BE2C (cell line): ENCODE data around the gene KNOP1.
"Not testable (repeated sequence)": the region's sequence is repeated elsewhere in the genome, so short reads cannot be mapped to it uniquely, and the experiment has no call there.

ENCODE experiments used
- DNase-seq: peaks from one replicate; pipeline ENCODE4 v3.0.0-alpha.2; 2020
- H3K27me3 ChIP-seq: fragments of 250-450 bp; sonication (Bioruptor Pico); 2 replicates; pipeline ENCODE4 v1.5.1; 2020; ENCODE audit warnings: mild to moderate bottlenecking
- H3K36me3 ChIP-seq: fragments of 250-450 bp; sonication (Bioruptor Pico); 2 replicates; pipeline ENCODE4 v1.5.1; 2020; ENCODE audit warnings: mild to moderate bottlenecking
- H3K4me1 ChIP-seq: fragments of 250-450 bp; sonication (Bioruptor Pico); 2 replicates; pipeline ENCODE4 v1.5.1; 2020
- H3K4me3 ChIP-seq: 2 replicates; pipeline ENCODE4 v1.5.1; 2011; ENCODE audit warnings: low read depth, low read length
- H3K9me3 ChIP-seq: fragments of 250-450 bp; sonication (Bioruptor Pico); 2 replicates; pipeline ENCODE4 v1.5.1; 2020
- CTCF ChIP-seq: IDR thresholded peaks from 2 replicates; pipeline ENCODE4 v1.5.1; 2012; ENCODE audit warnings: mild to moderate bottlenecking, low read depth, low read length

KNOP1 gene

GRCh38 chr16:19683453-19684236 is 34.4 kb downstream of the KNOP1 start:
- Histone ChIP-seq H3K4me3 (no peak overlapping the region), H3K9me3 (no peaks in the 10 kb centered on the region), H3K4me1 (no peaks in the 10 kb centered on the region), H3K27me3 (no peaks in the 10 kb centered on the region), H3K36me3 (peaks cover 20% of the 10 kb centered on the region)
- no peak for TF ChIP-seq CTCF
- DNase-seq, result no peak

GRCh38 chr16:19681637-19682036 is 36.4 kb downstream of the KNOP1 start:
- Histone ChIP-seq H3K4me3 (no peak overlapping the region), H3K36me3 (peaks cover 17% of the 10 kb centered on the region), H3K4me1 (no peaks in the 10 kb centered on the region), H3K27me3 (no peaks in the 10 kb centered on the region), H3K9me3 (no peaks in the 10 kb centered on the region)
- no peak for TF ChIP-seq CTCF
- no peak for DNase-seq

- Histone ChIP-seq H3K4me3 (no peak overlapping the region), H3K4me1 (no peaks in the 10 kb centered on the region), H3K36me3 (peaks cover 17% of the 10 kb centered on the region), H3K27me3 (no peaks in the 10 kb centered on the region), H3K9me3 (no peaks in the 10 kb centered on the region)
- no peak for DNase-seq
- no peak; the same call in 1 of the 2 replicates for TF ChIP-seq CTCF
These were observed 37.1 kb downstream of the KNOP1 start for GRCh38 chr16:19680881-19681340.

GRCh38 chr16:19679281-19679680 is 38.7 kb downstream of the KNOP1 start:
- H3K36me3 ChIP-seq, H3K4me3 ChIP-seq, DNase-seq: not testable (repeated sequence)

GRCh38 chr16:19678804-19679203 is 39.2 kb downstream of the KNOP1 start:
- H3K27me3 ChIP-seq, result no peaks in the 10 kb centered on the region
- no peaks in the 10 kb centered on the region for H3K9me3 ChIP-seq
- no peak for TF ChIP-seq CTCF
- no peak overlapping the region for H3K4me3 ChIP-seq
- no peak for DNase-seq
- H3K4me1 ChIP-seq, result no peaks in the 10 kb centered on the region
- peaks cover 7% of the 10 kb centered on the region for H3K36me3 ChIP-seq

More at GRCh38 chr16:19679281-19679680, 38.7 kb downstream of the KNOP1 start:
- not testable (repeated sequence) for H3K4me1 ChIP-seq, H3K27me3 ChIP-seq, H3K9me3 ChIP-seq

GRCh38 chr16:19677402-19677801 is 40.6 kb downstream of the KNOP1 start:
- Histone ChIP-seq H3K36me3 (no peaks in the 10 kb centered on the region), H3K4me1 (no peaks in the 10 kb centered on the region), H3K27me3 (no peaks in the 10 kb centered on the region), H3K9me3 (no peaks in the 10 kb centered on the region), H3K4me3 (no peak overlapping the region)
- DNase-seq, result no peak
- no peak for TF ChIP-seq CTCF
